ENCODE data around the gene B3GLCT. TPM values are rescaled to one million over a fixed set of nuclear protein-coding genes. Genes with fewer than 3 reads are reported as not detected.

B3GLCT gene
- total RNA-seq, 3 donors from 2014 or later (not counting 1 experiment from before 2014, with no cell fraction given): 6.0 to 8.1 (median 6.2) TPM

DNA sequence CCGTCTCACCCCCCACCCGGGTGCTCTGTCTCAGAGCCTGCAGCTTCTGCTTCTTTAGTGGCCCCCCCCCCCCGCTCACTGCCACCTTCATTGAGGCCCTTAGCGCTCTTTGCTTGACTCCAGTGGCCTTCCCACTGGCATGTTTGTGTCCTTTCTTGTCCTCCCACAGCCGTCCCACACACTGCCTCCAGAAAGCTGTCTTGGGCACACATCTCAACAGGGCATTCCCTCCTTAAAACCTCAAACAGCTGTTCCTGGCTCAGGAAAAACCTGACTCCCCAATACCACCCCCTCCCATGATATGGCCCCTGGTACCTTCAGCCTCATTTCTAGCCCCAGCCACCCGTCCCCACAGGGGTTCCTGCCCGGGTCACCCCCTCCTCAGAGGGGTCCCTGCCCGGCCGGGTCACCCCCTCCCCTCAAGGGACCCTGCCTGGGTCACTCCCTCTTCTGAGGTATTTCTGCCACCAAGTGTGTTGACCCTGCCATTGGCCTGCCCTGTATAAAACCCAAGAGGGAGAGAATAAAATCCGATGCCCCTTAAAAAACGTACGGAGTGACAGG, 8.9 kb downstream of the B3GLCT start:
- DNase-seq: no peak
- Mint-ChIP-seq H3K36me3 (no peaks in the 10 kb centered on the region), H3K4me1 (peaks cover 29 to 40% of the 10 kb centered on the region in 2 donors), H3K4me3 (no peak overlapping the region), H3K9me3 (no peaks in the 10 kb centered on the region), H3K27ac (peak overlapping the region in 1 of 2 donors; percentile 61), H3K27me3 (ENCODE audit: low read depth in 2 of 2) (no peaks in the 10 kb centered on the region)
- intact Hi-C loops (cut with micrococcal nuclease): no loop called here
- Histone ChIP-seq H3K27me3 (ENCODE audit: control insufficient read depth, insufficient read depth, low read length) (no peaks in the 10 kb centered on the region), H3K4me3 (ENCODE audit: low read length) (no peak overlapping the region), H3K36me3 (ENCODE audit: control insufficient read depth, insufficient read depth, low read length) (no peaks in the 10 kb centered on the region), H3K27ac (ENCODE audit: low read length) (no peak overlapping the region), H3K4me1 (ENCODE audit: control insufficient read depth, insufficient read depth, low read length) (peaks cover 11% of the 10 kb centered on the region), H3K9me3 (ENCODE audit: control insufficient read depth, insufficient read depth, low read length) (no peaks in the 10 kb centered on the region)
- no peak for ATAC-seq
- TF ChIP-seq, protein P1, sequence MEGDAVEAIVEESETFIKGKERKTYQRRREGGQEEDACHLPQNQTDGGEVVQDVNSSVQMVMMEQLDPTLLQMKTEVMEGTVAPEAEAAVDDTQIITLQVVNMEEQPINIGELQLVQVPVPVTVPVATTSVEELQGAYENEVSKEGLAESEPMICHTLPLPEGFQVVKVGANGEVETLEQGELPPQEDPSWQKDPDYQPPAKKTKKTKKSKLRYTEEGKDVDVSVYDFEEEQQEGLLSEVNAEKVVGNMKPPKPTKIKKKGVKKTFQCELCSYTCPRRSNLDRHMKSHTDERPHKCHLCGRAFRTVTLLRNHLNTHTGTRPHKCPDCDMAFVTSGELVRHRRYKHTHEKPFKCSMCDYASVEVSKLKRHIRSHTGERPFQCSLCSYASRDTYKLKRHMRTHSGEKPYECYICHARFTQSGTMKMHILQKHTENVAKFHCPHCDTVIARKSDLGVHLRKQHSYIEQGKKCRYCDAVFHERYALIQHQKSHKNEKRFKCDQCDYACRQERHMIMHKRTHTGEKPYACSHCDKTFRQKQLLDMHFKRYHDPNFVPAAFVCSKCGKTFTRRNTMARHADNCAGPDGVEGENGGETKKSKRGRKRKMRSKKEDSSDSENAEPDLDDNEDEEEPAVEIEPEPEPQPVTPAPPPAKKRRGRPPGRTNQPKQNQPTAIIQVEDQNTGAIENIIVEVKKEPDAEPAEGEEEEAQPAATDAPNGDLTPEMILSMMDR (IDR thresholded peaks at IDR 0.05): no peak
- 92% methylated on average over 11 of the region's 12 CpGs for WGBS (ENCODE audit: insufficient coverage)

- Mint-ChIP-seq H3K9me3 (no peaks in the 10 kb centered on the region), H3K27ac (peak overlapping the region; percentile 61 to 73), H3K36me3 (no peaks in the 10 kb centered on the region), H3K4me1 (peaks cover 23 to 37% of the 10 kb centered on the region in 2 donors), H3K27me3 (ENCODE audit: low read depth in 2 of 2) (no peaks in the 10 kb centered on the region), H3K4me3 (peak overlapping the region; percentile 53)
- intact Hi-C loops (cut with micrococcal nuclease): no loop called here
- Histone ChIP-seq H3K4me1 (ENCODE audit: control insufficient read depth, insufficient read depth, low read length) (peaks cover 11% of the 10 kb centered on the region), H3K9me3 (ENCODE audit: control insufficient read depth, insufficient read depth, low read length) (no peaks in the 10 kb centered on the region), H3K27me3 (ENCODE audit: control insufficient read depth, insufficient read depth, low read length) (no peaks in the 10 kb centered on the region), H3K36me3 (ENCODE audit: control insufficient read depth, insufficient read depth, low read length) (no peaks in the 10 kb centered on the region), H3K27ac (ENCODE audit: low read length) (no peak overlapping the region), H3K4me3 (ENCODE audit: low read length) (no peak overlapping the region)
- WGBS (ENCODE audit: insufficient coverage): 40% methylated on average over 8 of the region's 8 CpGs
- TF ChIP-seq, protein P1 (IDR thresholded peaks at IDR 0.05): no peak
- ATAC-seq: peak; percentile 50 to 73 (median 63)
- DNase-seq: peak in 1 of 2 donors; percentile 30
These were observed 9.5 kb downstream of the B3GLCT start for GRCh38 chr13:31209172-31209840.

DNA sequence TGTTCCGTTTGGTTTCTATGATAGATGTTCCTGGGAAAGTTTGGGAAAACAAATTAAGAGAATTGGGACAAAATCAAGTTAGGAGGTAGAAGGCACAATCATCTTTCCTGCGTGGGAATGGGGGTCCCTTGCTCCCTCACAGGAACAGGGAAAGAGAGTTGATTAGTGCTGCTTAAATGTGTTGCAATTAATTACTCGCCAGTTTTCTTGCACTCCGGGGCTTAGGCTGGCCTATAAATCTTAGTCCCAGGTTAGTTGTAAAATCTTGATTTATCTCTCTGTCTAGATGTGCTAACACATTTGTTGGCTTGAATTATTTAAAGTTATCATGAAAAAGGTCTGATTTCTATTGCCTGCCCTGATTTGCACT, 10.1 kb downstream of the B3GLCT start:
- ATAC-seq (no peak), DNase-seq (no peak)
- Histone ChIP-seq H3K27ac (ENCODE audit: low read length) (no peak overlapping the region), H3K4me1 (ENCODE audit: control insufficient read depth, insufficient read depth, low read length) (peaks cover 11% of the 10 kb centered on the region), H3K4me3 (ENCODE audit: low read length) (no peak overlapping the region), H3K36me3 (ENCODE audit: control insufficient read depth, insufficient read depth, low read length) (no peaks in the 10 kb centered on the region), H3K27me3 (ENCODE audit: control insufficient read depth, insufficient read depth, low read length) (no peaks in the 10 kb centered on the region), H3K9me3 (ENCODE audit: control insufficient read depth, insufficient read depth, low read length) (no peaks in the 10 kb centered on the region)
- TF ChIP-seq, protein P1 (IDR thresholded peaks at IDR 0.05): no peak
- Mint-ChIP-seq H3K36me3 (no peaks in the 10 kb centered on the region), H3K4me3 (peak overlapping the region; percentile 53), H3K4me1 (peaks cover 17 to 32% of the 10 kb centered on the region in 2 donors), H3K27me3 (ENCODE audit: low read depth in 2 of 2) (no peaks in the 10 kb centered on the region), H3K27ac (peak overlapping the region; percentile 61 to 73), H3K9me3 (no peaks in the 10 kb centered on the region)
- intact Hi-C loops (cut with micrococcal nuclease): no loop called here
- WGBS (ENCODE audit: insufficient coverage): 45% methylated on average over 4 of the region's 4 CpGs
